Stimulated activated CD4-positive, alpha-beta T cell treated with anti-CD3 and anti-CD28 coated beads, Interleukin-1b, Interleukin-23, amount 100 ng/mL, for 4 hours (primary cell): ENCODE measurements around the gene GPATCH1.
"Not testable (repeated sequence)": the region's sequence is repeated elsewhere in the genome, so short reads cannot be mapped to it uniquely, and the experiment has no call there.

Experiments used
- DNase-seq, 2 donors: peaks; one replicate each; pipeline ENCODE4 v3.0.0-alpha.2; 2020; ENCODE audit warnings: low read depth in 2 of 2

GPATCH1 gene

DNA sequence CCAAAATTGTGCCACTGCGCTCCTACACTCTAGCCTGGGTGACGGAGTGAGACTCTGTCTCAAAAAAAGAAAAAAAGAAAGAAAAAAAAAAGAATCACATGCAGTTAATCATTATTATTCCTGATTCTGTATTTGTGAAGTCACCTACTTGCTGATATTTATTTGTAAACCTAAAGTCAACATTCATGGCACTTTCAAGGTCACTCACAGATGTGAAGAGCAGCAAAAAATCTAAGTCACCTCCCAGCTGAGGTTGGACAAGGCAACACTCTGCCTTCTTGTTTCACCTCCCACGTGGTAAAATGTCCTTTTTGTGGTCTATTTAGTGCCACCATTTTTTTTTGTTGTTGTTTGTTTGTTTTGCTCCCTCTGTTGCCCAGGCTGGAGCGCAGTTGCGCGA, 77.4 kb downstream of the GPATCH1 start:
- no peak for DNase-seq

DNA sequence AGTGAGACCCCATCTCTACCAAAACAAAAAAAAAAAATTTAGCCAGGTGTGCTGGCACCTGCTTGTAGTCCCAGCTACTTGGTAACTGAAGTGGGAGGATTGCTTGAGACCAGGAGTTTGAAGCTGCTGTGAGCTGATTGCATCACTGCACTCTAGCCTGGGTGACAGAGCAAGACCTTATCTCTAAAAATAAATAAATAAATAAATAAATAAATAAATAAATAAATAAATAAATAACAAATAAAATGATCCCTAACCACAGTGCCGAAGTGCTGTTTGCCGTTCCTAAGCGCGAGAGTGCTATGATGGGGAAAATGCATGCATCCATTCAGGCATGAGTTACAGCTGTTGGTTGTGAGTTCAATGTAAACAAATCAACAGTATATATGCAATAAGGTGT, 78.2 kb downstream of the GPATCH1 start:
- no peak for DNase-seq

DNA sequence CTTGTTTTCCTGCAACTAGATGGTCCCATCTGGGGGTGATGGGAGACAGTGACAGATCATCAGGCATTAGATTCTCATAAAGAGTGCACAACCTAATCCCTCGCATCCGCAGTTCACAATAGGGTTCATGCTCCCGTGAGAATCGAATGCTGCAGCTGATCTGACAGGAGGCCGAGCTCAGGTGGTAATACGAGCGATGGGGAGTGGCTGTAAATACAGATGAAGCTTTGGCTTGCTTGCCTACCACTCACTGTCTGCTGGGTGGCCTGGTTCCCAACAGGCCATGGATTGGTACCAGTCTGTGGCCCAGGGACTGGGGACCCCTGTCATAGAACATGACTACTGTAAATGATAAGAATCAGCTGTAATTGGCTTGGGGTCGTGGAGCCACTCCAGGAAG, 78.9 kb downstream of the GPATCH1 start:
- DNase-seq: no peak

DNA sequence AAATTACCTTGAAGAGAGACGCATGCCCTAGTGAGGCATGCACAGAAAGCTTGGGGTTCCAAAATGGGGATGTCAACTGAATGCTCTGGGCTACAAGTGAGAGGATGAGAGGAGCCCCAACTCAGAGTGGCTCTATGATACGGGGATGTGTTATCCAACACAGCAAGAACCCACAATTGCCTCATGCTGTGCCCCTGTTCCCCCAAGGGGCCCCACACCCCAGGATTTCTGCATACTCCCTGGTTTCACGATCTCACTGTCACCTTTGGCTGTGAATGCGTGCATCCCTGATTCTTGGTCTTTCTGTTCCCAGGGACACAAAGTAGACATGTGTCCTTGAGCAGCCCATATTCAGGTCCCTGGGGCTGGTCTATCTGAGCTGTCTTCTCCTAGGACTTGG, 80.2 kb downstream of the GPATCH1 start:
- no peak for DNase-seq

DNA sequence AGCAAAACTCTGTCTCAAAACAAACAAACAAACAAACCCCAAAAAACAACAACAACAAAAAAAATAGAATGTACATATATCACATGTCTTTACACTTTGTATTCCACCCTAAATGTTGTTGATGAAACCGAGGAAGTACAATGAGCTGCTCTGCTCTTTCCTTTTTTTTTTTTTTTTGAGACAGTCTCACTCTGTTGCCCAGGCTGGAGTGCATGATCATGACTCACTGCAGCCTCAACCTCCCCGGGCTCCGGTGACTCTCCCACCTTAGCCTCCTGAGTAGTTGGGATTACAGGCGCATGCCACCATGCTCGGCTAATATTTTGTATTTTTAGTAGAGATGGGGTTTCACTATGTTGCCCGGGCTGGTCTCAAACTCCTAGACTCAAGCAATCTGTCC, 82.5 kb downstream of the GPATCH1 start:
- no peak for DNase-seq

DNA sequence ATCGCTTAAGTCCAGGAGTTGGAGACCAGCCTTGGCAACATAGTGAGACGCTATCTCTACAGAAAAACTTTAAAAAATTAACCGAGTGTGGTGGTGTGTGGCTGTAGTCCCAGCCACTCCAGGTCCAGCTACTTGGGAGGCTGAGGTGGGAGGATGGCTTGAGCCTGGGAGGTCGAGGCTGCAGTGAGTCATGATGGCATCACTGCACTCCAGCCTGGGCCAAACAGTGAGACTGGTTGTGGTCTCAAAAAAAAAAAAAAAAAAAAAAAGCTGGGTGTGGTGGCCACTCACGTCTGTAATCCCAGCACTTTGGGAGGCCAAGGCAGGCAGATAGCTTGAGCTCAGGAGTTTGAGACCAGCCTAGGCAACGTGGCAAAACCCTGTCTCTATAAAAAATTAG, 85.1 kb downstream of the GPATCH1 start:
- not testable (repeated sequence) for DNase-seq

DNA sequence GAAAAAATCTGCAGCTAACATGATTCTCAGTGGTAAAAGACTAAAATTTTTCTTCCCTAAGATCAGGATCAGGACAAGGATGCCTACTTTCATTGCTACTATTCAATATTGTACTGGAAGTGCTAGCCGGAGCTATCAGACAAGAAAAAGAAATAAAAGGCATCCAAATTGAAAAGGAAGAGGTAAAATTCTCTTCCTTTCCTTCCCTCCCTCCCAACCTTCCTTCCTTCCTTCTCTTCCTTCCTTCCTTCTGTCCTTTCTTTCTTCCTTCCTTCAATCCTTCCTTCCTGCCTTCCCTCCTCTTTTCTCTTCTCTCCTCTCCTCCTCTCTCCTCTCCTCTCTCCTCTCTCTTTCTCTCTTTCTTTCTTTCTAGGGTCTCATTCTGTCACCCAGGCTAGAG, 86.5 kb downstream of the GPATCH1 start:
- DNase-seq: no peak

DNA sequence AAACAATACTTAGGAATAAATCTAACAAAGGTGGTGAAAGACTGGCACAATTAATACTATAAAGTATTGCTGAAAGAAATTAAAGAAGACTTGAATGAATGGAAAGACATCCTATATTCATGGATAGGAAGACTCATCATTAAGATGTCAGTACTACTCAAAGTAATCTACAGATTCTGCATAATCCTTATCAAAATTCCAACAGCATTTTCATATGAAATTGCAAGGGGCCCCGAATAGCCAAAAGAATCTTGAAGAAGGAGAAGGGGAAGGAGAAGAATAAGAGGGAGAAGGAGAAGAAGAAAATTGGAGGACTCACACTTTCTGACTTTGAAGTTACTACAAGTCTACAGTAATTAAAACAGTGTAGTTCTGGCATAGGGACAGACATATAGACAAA, 87.5 kb downstream of the GPATCH1 start:
- DNase-seq: no peak

DNA sequence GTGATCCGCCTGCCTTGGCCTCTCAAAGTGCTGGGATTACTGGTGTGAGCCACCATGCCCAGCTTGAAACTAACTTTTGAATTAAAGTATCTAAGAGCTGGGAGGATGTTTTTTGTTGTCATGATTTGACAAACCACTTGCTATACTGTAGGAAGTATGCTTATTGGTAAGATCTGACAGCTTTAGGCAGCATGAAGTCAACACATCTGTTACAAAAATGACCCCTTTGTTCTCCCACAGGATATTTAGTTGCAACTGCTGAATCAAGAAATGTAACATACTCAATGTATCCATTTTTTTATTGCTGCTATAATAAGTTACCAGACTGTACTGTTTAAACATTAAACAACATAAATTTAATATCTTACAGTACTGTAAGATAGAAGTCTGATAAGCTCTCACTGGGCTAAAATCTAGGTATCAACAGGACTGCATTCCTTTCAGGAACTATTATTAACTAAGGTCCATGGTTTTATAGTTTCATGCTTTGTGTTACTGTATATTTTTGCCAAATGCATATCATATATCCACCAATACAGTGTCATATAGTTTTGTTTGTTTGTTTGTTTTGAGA, 90.3 kb downstream of the GPATCH1 start:
- no peak for DNase-seq

DNA sequence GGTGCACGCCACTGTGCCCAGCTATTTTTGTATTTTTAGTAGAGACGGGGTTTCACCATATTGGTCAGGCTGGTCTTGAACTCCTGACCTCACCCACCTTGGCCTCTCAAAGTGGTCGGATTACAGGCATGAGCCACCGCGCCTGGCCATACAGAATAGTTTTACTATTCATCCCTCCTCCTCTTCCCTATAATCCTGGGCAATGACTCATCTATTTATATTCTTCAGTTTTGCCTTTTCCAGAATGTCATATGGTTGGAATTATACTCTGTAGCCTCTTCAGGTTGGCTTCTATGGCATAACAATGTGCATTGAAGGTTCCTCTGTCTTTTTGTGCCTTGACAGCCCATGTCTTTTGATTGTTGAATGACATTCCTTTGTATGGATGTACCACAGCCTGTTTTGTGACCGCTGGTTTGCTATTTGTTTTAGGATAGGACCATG, 91.0 kb downstream of the GPATCH1 start:
- no peak for DNase-seq

DNA sequence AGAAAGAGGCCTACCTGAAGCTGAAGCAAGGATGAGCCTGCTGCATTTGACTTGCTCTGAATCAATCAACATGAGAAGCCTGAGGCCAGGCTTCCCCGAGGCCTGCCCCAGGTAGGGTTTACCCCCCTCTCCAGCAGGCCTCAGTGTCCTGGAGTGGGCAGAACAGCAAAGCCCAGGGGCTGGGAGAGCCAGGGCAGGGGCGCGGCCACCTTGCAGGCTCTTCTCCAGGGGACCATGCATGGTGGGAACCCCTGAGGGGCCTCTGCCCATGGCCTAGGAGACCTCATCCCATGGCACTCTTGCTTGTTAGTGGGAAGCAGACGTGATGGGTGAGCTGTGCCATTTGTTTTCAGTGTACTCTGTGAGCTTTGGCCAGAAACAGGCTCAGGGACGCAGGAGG, 93.2 kb downstream of the GPATCH1 start:
- DNase-seq: no peak

DNA sequence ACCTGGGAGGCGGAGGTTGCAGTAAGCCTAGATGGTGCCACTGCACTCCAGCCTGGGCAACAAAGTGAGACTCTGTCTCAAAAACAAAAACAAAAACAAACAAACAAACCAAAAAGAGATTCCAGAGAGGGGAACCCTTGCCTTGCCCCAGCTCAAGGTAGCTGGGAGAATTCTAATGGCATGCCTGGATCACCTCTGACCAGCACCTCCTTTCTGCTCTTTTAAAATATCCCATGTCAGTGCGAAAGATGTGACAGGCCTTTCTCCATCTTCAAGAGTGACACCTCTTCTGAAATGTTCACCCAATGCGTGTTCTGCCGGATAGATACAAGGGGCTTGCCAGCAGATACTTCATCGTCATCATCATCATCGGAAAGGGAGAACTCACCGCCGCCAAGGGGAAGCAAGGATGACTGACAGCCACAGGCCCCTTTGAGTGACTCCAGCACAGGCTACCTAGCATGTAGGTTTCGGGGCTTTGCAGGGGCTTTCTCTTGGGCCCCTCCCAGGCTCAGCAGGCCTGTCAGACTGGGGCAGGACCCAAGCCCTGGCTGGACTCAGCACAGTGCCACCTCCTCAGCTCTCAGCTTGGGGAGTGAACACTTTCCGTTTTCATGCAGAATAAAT, 94.3 kb downstream of the GPATCH1 start:
- no peak for DNase-seq

DNA sequence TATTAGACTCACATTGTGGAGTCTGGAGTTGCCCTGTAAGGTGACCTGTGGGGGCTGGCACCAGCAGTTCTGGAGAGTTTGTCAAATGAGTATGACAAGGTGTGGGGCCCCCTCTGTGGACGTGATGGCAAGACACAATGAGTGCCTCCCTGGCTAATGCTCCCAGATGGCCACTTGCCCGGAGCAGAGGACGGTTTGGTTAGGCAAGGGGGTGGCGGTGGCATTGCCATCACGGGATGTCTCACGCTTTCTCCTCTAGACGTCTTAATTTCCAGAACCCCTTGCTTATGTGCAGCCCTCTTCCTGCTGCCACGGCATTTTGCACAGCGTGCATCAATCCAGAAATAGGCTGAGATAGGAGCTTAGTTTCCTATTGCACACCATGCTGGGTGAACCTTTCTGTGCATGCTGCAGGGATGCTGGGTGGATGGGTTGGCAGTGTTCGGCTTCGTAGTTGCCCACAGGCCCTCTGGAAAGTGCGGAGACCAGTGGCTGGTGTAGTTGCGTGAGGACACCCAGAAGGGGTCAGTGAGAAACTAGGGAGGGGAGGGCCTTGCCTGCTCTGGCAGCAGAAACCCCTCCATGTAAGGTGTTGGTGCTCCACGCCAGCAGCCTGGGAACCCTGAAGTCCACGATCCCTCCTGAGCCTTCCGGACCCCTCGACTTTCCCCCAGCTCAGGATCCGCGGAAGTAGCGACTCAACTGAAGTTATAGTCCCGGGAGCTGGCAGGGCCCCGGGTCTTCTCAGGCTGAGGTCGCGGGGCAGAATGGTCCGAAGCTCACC, 95.1 kb downstream of the GPATCH1 start:
- DNase-seq: peak in 1 of 2 donors; percentile 13

DNA sequence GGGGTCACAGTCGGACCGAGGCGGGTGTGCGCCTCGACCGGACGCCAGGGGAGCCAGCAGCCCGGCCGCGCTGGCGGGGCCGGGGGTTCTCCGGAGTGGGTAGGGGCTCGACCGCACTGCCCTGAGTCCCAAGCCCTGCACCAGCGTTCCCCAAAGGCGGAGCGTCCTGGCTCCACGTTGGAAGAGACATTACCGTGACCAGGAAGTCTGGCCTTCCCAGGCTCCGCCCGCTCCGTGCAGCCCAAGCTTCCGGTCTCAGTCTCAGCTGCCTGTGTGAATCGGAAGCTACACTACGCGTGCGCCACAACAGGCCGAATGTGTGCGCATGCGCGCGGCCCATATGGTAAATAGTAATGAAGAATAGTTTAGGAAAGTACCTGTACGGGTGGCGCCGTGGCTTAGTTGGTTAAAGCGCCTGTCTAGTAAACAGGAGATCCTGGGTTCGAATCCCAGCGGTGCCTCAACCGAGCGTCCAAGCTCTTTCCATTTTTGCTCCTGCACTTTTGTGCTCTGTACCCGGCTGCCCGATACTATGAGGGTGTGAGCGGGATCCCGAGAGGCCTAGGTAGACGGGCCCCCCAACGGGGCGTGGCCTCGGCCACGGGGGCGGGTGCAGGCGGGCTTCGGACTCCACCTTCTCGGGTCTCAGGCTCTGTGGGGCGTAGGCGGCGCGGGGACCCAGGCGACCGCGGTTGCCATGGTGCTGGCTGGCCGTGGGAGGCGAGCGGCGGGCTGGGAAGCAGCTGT, 95.9 kb downstream of the GPATCH1 start:
- peak; percentile 96 to 98 for DNase-seq

DNA sequence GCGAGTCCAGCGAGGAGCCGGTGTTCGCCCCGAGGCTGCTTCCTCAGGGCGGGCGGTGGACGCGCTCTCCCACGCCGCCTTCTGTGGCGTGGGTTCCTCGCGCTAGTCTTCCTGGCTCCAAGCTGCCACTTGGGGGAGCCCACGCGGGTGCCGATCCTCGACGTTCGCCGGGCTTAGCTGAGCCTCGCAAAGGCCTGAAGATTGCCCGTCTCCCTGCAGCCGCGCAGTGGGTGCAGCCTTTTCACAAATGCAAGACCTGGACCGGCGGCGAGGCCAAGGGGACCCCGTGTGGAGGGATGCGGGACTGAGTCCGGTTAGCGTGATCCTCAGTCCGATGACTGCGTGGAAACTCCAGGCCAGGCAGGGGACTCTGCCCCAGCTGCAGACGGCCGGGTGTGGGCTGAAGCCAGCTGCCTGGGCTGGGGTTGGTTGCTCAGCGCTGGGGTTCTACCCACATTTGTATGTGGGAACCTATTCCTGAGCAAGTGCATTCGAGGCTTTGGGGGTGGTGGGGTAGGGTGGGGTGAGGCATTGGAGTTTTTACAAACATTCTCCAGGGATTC, 96.5 kb downstream of the GPATCH1 start:
- no peak for DNase-seq
